ENCODE results near the gene CEP170B. TPM values are rescaled to one million over a fixed set of nuclear protein-coding genes. Genes with fewer than 3 reads are reported as not detected.
A peak's percentile ranks its signal among the peaks of the same experiment; 100 is the strongest.

CEP170B gene
- total and polyA plus RNA-seq, 2 of the 8 experiments (the other 6 are each of a cell fraction or from before 2014, with no cell fraction given) = 9.1 to 33.8 TPM

- FAIRE-seq = no peak
- CTCF ChIA-PET (ENCODE audit: partially characterized antibody) = interaction anchor here (0.7 to 5.7 kb wide), 12 partner anchors 8 to 117 kb away, joined by 3 to 38 read pairs (median 4); no protein-coding TSS in a partner anchor
Measured at GRCh38 chr14:104871145-104871655, 6.1 kb downstream of the CEP170B start.

More at GRCh38 chr14:104871145-104871655, 6.1 kb downstream of the CEP170B start:
- Histone ChIP-seq H2AFZ (ENCODE audit: low read length) (no peak overlapping the region), H2BK15ac (ENCODE audit: low read length) (no peak overlapping the region), H3K27ac (ENCODE audit: low read depth, low read length) (no peak overlapping the region), H2BK120ac (replicated peaks; ENCODE audit: low read depth, low read length) (no peak overlapping the region), H3K23me2 (ENCODE audit: low read depth, low read length) (peaks cover 10% of the 10 kb centered on the region; the same call in 1 of the 2 replicates), H2AK5ac (ENCODE audit: low read depth, low read length) (no peak overlapping the region), H2BK5ac (ENCODE audit: low read depth, low read length) (no peak overlapping the region), H3K4ac (replicated peaks; ENCODE audit: insufficient read length, low read depth, low read length) (no peak overlapping the region), H3K18ac (ENCODE audit: extremely low read depth, low read length) (no peak overlapping the region), H2BK12ac (ENCODE audit: low read depth, low read length) (0 out of 2 replicates have a peak overlapping the region, but pooled peaks have one; percentile 96), H3K23ac (ENCODE audit: insufficient read length) (no peak overlapping the region), H4K5ac (ENCODE audit: insufficient read length, low read depth, low read length) (no peak overlapping the region), H2BK20ac (ENCODE audit: low read length) (no peak overlapping the region), H3K79me2 (ENCODE audit: control insufficient read depth in 1 of 2, insufficient read depth in 2 of 2, low read length in 2 of 2) (peaks cover 3 to 35% of the 10 kb centered on the region in 2 experiments; a peak in 3 of 4 replicates), H4K8ac (ENCODE audit: extremely low read depth, insufficient read depth, low read length) (no peak overlapping the region; the same call in 1 of the 2 replicates), H3K9ac (replicated peaks in 1 of 4; ENCODE audit: extremely low read depth in 1 of 4, low read depth in 3 of 4, low read length in 3 of 4) (no peak overlapping the region), H4K20me1 (replicated peaks in 1 of 2; ENCODE audit: control insufficient read depth in 1 of 2, insufficient read depth in 2 of 2, low read length in 2 of 2) (peaks cover 34 to 53% of the 10 kb centered on the region in 2 experiments), H3K36me3 (ENCODE audit: control insufficient read depth in 2 of 4, insufficient read depth in 4 of 4, low read length in 3 of 4) (no peaks in the 10 kb centered on the region), H3K9me3 (ENCODE audit: insufficient read depth in 2 of 2, low read depth in 1 of 2, low read length in 1 of 2) (no peaks in the 10 kb centered on the region), H3K4me3 (ENCODE audit: extremely low read depth in 1 of 4, insufficient read depth in 2 of 4, low read depth in 3 of 4, low read length in 4 of 4) (no peak overlapping the region), H3K14ac (ENCODE audit: insufficient read length) (no peak overlapping the region), H3K27me3 (replicated peaks in 1 of 4; ENCODE audit: control insufficient read depth in 3 of 4, extremely low read depth in 1 of 4, insufficient read depth in 3 of 4, low read length in 3 of 4) (no peaks in the 10 kb centered on the region), H3K4me2 (ENCODE audit: insufficient read depth in 1 of 2, low read depth in 2 of 2, low read length in 2 of 2) (no peak overlapping the region), H3K56ac (replicated peaks; ENCODE audit: insufficient read length, low read depth, low read length) (no peak overlapping the region), H3K79me1 (ENCODE audit: low read depth, low read length) (peaks cover 30% of the 10 kb centered on the region), H4K91ac (replicated peaks; ENCODE audit: insufficient read length, low read length) (no peak overlapping the region), H3K4me1 (replicated peaks in 1 of 4; ENCODE audit: control insufficient read depth in 3 of 4, insufficient read depth in 4 of 4, low read length in 3 of 4) (peaks cover 0 to 27% (median 19%) of the 10 kb centered on the region in 4 experiments; a peak in 6 of 7 replicates)
- no peak for TF ChIP-seq SP4 (IDR thresholded peaks at IDR 0.05; ENCODE audit: low read length)
- TF ChIP-seq TCF12 (IDR thresholded peaks at IDR 0.05; ENCODE audit: low read depth, low read length) = no peak
- TF ChIP-seq POU5F1 (IDR thresholded peaks at IDR 0.05; ENCODE audit: low read depth, low read length) = no peak
- TF ChIP-seq, protein P1, sequence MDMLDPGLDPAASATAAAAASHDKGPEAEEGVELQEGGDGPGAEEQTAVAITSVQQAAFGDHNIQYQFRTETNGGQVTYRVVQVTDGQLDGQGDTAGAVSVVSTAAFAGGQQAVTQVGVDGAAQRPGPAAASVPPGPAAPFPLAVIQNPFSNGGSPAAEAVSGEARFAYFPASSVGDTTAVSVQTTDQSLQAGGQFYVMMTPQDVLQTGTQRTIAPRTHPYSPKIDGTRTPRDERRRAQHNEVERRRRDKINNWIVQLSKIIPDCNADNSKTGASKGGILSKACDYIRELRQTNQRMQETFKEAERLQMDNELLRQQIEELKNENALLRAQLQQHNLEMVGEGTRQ (IDR thresholded peaks at IDR 0.05; ENCODE audit: low read length) = no peak
- DNase-seq (ENCODE audit: low read depth in 1 of 2, low spot score in 2 of 2) = no peak
- POLR2A ChIA-PET (ENCODE audit: partially characterized antibody) = interaction anchor here (0.6 to 1.1 kb wide), 2 partner anchors 103 to 430 kb away, joined by 3 read pairs; partner anchors contain the start of gene BRF1
- 87% methylated on average over 7 of the region's 15 CpGs; no CpG with 5 or more reads in 1 of the 2 experiments for WGBS, 2 experiments (ENCODE audit: extremely low coverage in 1 of 2, insufficient coverage in 1 of 2, insufficient read length in 1 of 2, insufficient replicate concordance in 2 of 2, low coverage in 1 of 2, low lambda C conversion rate in 2 of 2, missing lambda C conversion rate in 1 of 2)

Measured in H1 (cell line).